ENCODE data around the gene RALGDS. TPM values are rescaled to one million over a fixed set of nuclear protein-coding genes. Genes with fewer than 3 reads are reported as not detected.
A peak's percentile ranks its signal among the peaks of the same experiment; 100 is the strongest.

Gene RALGDS
- total RNA-seq, 4 donors from 2014 or later = 44.8 to 53.0 (median 49.8) TPM

DNA sequence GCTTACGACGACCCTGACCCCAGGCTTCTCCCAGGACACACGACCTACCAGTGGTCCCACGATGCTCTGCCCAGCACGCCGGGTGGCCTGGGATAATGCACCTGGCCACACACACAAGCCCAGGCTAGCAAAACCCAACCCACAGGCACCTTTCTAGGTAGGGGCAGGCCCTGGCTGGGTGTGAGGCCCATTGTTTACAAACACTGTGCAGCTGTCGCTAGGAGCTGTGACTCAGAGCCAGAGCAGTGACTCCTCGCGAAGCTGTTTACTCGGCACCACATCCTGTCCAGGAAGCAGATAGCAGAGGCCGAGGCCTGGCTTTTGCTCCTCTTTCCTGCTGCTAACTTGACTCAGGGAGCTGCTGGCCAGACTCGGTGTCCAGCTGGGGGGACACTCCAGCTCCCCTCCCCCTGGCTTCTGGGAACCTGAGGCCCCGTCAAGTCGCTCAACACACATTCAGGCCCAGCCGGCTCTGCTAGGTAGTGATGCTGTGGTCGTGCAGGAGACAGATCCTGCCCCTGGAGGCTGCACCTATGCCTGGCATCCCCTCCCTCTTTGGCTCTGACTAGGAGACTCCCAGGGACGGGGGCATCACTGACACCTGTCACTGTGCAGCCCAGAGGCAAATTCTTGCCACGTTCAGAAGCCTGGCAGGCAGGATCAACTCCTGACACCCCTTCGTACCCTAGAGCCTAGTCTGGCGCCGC, 12.8 kb upstream of the RALGDS start:
- WGBS, 2 donors (ENCODE audit: low coverage in 1 of 2) = no CpG with 5 or more reads among the region's 21 CpGs
- H3K4me3 ChIP-seq = peak overlapping the region in 1 of 2 donors; percentile 3
- H3K4me1 ChIP-seq = peaks cover 8 to 85% (median 34%) of the 10 kb centered on the region in 3 donors
- peaks cover 0 to 5% of the 10 kb centered on the region in 2 donors for H3K36me3 ChIP-seq
- H3K27me3 ChIP-seq = no peaks in the 10 kb centered on the region
- peak in 1 of 2 donors; percentile 26 for TF ChIP-seq POLR2A (IDR thresholded peaks at IDR 0.05)
- TF ChIP-seq, protein P1, sequence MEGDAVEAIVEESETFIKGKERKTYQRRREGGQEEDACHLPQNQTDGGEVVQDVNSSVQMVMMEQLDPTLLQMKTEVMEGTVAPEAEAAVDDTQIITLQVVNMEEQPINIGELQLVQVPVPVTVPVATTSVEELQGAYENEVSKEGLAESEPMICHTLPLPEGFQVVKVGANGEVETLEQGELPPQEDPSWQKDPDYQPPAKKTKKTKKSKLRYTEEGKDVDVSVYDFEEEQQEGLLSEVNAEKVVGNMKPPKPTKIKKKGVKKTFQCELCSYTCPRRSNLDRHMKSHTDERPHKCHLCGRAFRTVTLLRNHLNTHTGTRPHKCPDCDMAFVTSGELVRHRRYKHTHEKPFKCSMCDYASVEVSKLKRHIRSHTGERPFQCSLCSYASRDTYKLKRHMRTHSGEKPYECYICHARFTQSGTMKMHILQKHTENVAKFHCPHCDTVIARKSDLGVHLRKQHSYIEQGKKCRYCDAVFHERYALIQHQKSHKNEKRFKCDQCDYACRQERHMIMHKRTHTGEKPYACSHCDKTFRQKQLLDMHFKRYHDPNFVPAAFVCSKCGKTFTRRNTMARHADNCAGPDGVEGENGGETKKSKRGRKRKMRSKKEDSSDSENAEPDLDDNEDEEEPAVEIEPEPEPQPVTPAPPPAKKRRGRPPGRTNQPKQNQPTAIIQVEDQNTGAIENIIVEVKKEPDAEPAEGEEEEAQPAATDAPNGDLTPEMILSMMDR (IDR thresholded peaks at IDR 0.05) = peak in 1 of 4 experiments; percentile 19
- TF ChIP-seq POLR2AphosphoS5 (IDR thresholded peaks at IDR 0.05) = peak; percentile 94
- TF ChIP-seq EP300 (IDR thresholded peaks at IDR 0.05) = no peak
- no peaks in the 10 kb centered on the region for H3K9me3 ChIP-seq
- H3K27ac ChIP-seq = peak overlapping the region; percentile 80 to 93 (median 85)
- ATAC-seq = peak; percentile 92

- no peak overlapping the region for H3K4me3 ChIP-seq
- 92% methylated on average over 5 of the region's 16 CpGs; no CpG with 5 or more reads in 1 of the 2 donors for WGBS, 2 donors (ENCODE audit: low coverage in 1 of 2)
- peaks cover 8 to 85% (median 39%) of the 10 kb centered on the region in 3 donors for H3K4me1 ChIP-seq
- H3K27me3 ChIP-seq = no peaks in the 10 kb centered on the region
- H3K27ac ChIP-seq = peak overlapping the region in 2 of 4 donors; percentile 81 to 89
- H3K36me3 ChIP-seq = peaks cover 0 to 7% of the 10 kb centered on the region in 2 donors
- no peak for ATAC-seq
- no peaks in the 10 kb centered on the region for H3K9me3 ChIP-seq
- TF ChIP-seq POLR2AphosphoS5 (IDR thresholded peaks at IDR 0.05) (no peak), EP300 (IDR thresholded peaks at IDR 0.05) (no peak), POLR2A (IDR thresholded peaks at IDR 0.05) (no peak)
- TF ChIP-seq, protein P1 (IDR thresholded peaks at IDR 0.05) = no peak
Measured at GRCh38 chr9:133132174-133132573, 11.1 kb upstream of the RALGDS start.

DNA sequence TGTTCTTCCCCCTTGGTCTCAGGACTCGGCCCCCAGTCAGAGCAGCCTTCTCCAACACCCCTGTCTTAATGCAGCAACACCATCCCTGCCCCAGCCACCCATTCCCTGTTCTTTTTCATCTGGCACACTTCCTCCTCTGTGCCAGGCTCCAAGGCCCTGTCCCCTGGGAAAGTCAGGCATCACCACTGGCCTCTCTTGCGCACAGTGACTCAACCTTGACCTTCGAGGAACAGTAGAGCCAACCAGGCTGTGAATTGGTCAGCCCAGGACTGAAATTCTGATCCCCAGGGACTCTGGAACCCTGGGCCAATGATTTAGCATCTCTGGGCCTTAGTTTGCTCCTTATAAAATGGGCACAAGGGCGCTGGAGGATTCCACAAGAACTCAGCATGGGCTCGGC, 10.5 kb upstream of the RALGDS start:
- Histone ChIP-seq H3K36me3 (peaks cover 0 to 7% of the 10 kb centered on the region in 2 donors), H3K9me3 (no peaks in the 10 kb centered on the region), H3K27me3 (no peaks in the 10 kb centered on the region), H3K27ac (peak overlapping the region in 2 of 4 donors; percentile 81 to 89), H3K4me3 (no peak overlapping the region), H3K4me1 (peaks cover 8 to 85% (median 46%) of the 10 kb centered on the region in 3 donors)
- TF ChIP-seq EP300 (IDR thresholded peaks at IDR 0.05) (no peak), POLR2A (IDR thresholded peaks at IDR 0.05) (no peak)
- no peak for ATAC-seq
- WGBS, 2 donors (ENCODE audit: low coverage in 1 of 2) = no CpG with 5 or more reads among the region's 5 CpGs

DNA sequence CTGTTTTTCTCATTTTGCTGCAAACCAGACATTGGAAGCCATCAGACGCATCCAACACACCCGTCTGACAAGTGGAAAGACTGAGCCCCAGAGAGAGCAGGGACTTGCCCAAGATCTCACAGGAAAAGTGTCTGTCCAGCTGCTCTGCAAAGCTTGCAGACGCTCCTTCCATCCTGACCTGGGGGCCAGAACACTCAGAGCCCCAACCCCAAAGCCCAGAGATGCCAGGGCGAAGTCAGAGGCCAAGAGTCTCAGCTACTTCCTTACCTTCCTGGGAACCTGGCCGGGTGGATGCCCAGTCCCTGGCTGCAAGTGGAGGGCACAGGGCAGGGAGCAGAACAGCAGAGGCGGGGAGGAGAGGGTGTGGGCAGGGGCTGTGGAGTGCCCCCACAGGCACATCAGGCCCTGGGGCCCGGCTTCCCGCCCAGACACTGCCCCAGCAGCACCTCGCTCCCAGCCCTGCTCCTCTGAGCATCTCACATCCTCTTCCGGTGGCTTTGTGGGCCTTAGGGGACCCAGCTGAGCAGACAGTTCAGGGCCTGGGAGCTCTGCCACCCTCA, 9.7 kb upstream of the RALGDS start:
- peaks cover 0 to 7% of the 10 kb centered on the region in 2 donors for H3K36me3 ChIP-seq
- peaks cover 8 to 85% (median 50%) of the 10 kb centered on the region in 3 donors for H3K4me1 ChIP-seq
- H3K9me3 ChIP-seq = no peaks in the 10 kb centered on the region
- WGBS, 2 donors (ENCODE audit: low coverage in 1 of 2) = 93 to 100% methylated on average over 1 to 2 of the region's 10 CpGs
- no peak for ATAC-seq
- peak overlapping the region in 1 of 4 donors; percentile 81 for H3K27ac ChIP-seq
- H3K4me3 ChIP-seq = no peak overlapping the region
- H3K27me3 ChIP-seq = no peaks in the 10 kb centered on the region
- TF ChIP-seq POLR2A (IDR thresholded peaks at IDR 0.05) = no peak
- TF ChIP-seq, protein P1 (IDR thresholded peaks at IDR 0.05) = no peak
- TF ChIP-seq POLR2AphosphoS5 (IDR thresholded peaks at IDR 0.05) = no peak
- TF ChIP-seq EP300 (IDR thresholded peaks at IDR 0.05) = no peak

GRCh38 chr9:133129001-133129795, 8.2 kb upstream of the RALGDS start:
- Histone ChIP-seq H3K36me3 (peaks cover 0 to 7% of the 10 kb centered on the region in 2 donors), H3K4me1 (peaks cover 7 to 84% (median 38%) of the 10 kb centered on the region in 3 donors), H3K27ac (peak overlapping the region in 2 of 4 donors; percentile 1 to 27), H3K9me3 (no peaks in the 10 kb centered on the region), H3K27me3 (no peaks in the 10 kb centered on the region), H3K4me3 (no peak overlapping the region)
- 79 to 89% methylated on average over 5 to 13 of the region's 29 CpGs for WGBS, 2 donors (ENCODE audit: low coverage in 1 of 2)
- no peak for TF ChIP-seq POLR2A (IDR thresholded peaks at IDR 0.05)
- TF ChIP-seq, protein P1 (IDR thresholded peaks at IDR 0.05) = no peak
- TF ChIP-seq EP300 (IDR thresholded peaks at IDR 0.05) = no peak
- no peak for TF ChIP-seq POLR2AphosphoS5 (IDR thresholded peaks at IDR 0.05)
- no peak for ATAC-seq

Measured in gastroesophageal sphincter (tissue), 4 donors.